ENCODE measurements around the gene BFSP2.

DNA sequence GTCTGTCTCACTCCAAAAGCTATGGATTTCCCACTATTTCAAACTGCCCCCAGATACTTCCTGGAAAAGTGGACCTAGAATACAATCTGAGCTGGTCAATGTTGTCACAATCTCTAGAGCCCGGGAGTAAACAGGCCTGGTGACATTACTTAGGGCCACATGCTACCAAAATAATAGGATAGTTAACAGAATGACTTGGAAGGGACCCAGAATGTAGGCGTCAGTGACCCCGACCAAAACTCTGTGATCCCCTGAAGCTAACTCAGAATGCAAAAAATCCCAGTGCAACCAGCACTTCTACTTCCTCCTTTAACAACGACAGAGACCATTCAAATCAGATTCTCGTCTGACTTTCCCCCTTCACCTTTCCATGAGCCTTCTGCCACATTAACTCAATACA lies 122.1 kb downstream of the BFSP2 start:
- TF ChIP-seq CTCF (conservative IDR thresholded peaks at IDR 0.05; ENCODE audit: low read depth, low read length): no peak
- no peak for TF ChIP-seq RAD21 (IDR thresholded peaks at IDR 0.05; ENCODE audit: low read length)
- no peak for TF ChIP-seq POLR2A (IDR thresholded peaks at IDR 0.05; ENCODE audit: low read depth, low read length)
- no peak for TF ChIP-seq RFX5 (IDR thresholded peaks at IDR 0.05; ENCODE audit: low read depth, low read length)
- TF ChIP-seq CHD1 (IDR thresholded peaks at IDR 0.05; ENCODE audit: low read depth, low read length): no peak
